DND-41 (cell line): Measurements from ENCODE around the gene RNF103.

Experiments
- ATAC-seq: fragments of 200-7000 bp; cut with Tn5 transposase; 3 replicates; pipeline ENCODE4 v1.9.1; 2021; ENCODE audit warnings: low read depth; ENCODE audit not compliant: insufficient read depth
- DNase-seq: peaks from one replicate; pipeline ENCODE4 v3.0.0-alpha.2; 2020
- H2AFZ ChIP-seq: 2 replicates; pipeline ENCODE4 v1.6.0; 2012; ENCODE audit warnings: low read depth, low read length
- H3K27ac ChIP-seq: 2 replicates; pipeline ENCODE4 v1.5.1; 2012; ENCODE audit warnings: low read length, inconsistent platforms
- H3K27me3 ChIP-seq: fragments of 200-600 bp; sonication (generic); 2 replicates; pipeline ENCODE4 v1.6.0; 2012; ENCODE audit warnings: low read length, mild to moderate bottlenecking, inconsistent platforms; ENCODE audit not compliant: insufficient read depth, poor library complexity
- H3K36me3 ChIP-seq: 2 replicates; pipeline ENCODE4 v1.5.1; 2012; ENCODE audit warnings: low read length, inconsistent platforms; ENCODE audit not compliant: insufficient read depth
- H3K4me1 ChIP-seq: 2 replicates; pipeline ENCODE4 v1.5.1; 2012; ENCODE audit warnings: mild to moderate bottlenecking, low read length; ENCODE audit not compliant: insufficient read depth
- H3K4me2 ChIP-seq: 2 replicates; pipeline ENCODE4 v1.6.0; 2012; ENCODE audit warnings: mild to moderate bottlenecking, moderate library complexity, low read length, inconsistent platforms; ENCODE audit not compliant: insufficient read depth
- H3K4me3 ChIP-seq, 2 experiments: fragments of 200-600 bp in 1 of 2; shearing (Covaris generic) in 1 of 2; 2 replicates each; pipeline ENCODE4 v1.5.1; 2012 to 2016; ENCODE audit warnings: inconsistent platforms in 2 of 2, low read length in 2 of 2, mild to moderate bottlenecking in 2 of 2, low read depth in 1 of 2, moderate library complexity in 1 of 2
- H3K79me2 ChIP-seq: 2 replicates; pipeline ENCODE4 v1.6.0; 2012; ENCODE audit warnings: low read length, inconsistent platforms; ENCODE audit not compliant: insufficient read depth
- H3K9ac ChIP-seq: 2 replicates; pipeline ENCODE4 v1.6.0; 2012; ENCODE audit warnings: low read depth, mild to moderate bottlenecking, inconsistent platforms, low read length, moderate library complexity
- H3K9me3 ChIP-seq: 2 replicates; pipeline ENCODE4 v1.5.1; 2012; ENCODE audit warnings: low read length, moderate library complexity, mild to moderate bottlenecking, inconsistent platforms; ENCODE audit not compliant: insufficient read depth, severe bottlenecking
- H4K20me1 ChIP-seq: 2 replicates; pipeline ENCODE4 v1.6.0; 2012; ENCODE audit warnings: low read length; ENCODE audit not compliant: insufficient read depth
- CTCF ChIP-seq: IDR thresholded peaks from 2 replicates; pipeline ENCODE4 v1.5.1; 2012; ENCODE audit warnings: borderline replicate concordance, low read length, moderate library complexity, mild to moderate bottlenecking; ENCODE audit not compliant: poor library complexity, severe bottlenecking; ENCODE audit errors: extremely low read depth
- EZH2 ChIP-seq: IDR thresholded peaks from 3 replicates; pipeline ENCODE4 v1.6.1; 2012; ENCODE audit warnings: borderline replicate concordance, low read depth, mild to moderate bottlenecking, moderate library complexity, low read length, inconsistent platforms; ENCODE audit not compliant: severe bottlenecking

The RNF103 gene

GRCh38 chr2:86649119-86649947, 25.7 kb upstream of the RNF103 start:
- TF ChIP-seq EZH2 = no peak
- DNase-seq (no peak), ATAC-seq (no peak)
- Histone ChIP-seq H3K4me1 (no peaks in the 10 kb centered on the region), H3K9ac (no peak overlapping the region), H3K4me3 (no peak overlapping the region), H3K27ac (no peak overlapping the region), H3K9me3 (peaks cover 22% of the 10 kb centered on the region), H2AFZ (no peak overlapping the region), H3K27me3 (no peaks in the 10 kb centered on the region), H3K36me3 (no peaks in the 10 kb centered on the region), H3K79me2 (no peaks in the 10 kb centered on the region), H3K4me2 (no peak overlapping the region), H4K20me1 (no peaks in the 10 kb centered on the region)

- Histone ChIP-seq H3K4me1 (no peaks in the 10 kb centered on the region), H3K9me3 (peaks cover 22% of the 10 kb centered on the region), H3K27me3 (no peaks in the 10 kb centered on the region), H3K4me3 (no peak overlapping the region), H3K79me2 (no peaks in the 10 kb centered on the region), H4K20me1 (no peaks in the 10 kb centered on the region), H3K36me3 (no peaks in the 10 kb centered on the region), H3K4me2 (no peak overlapping the region), H3K9ac (no peak overlapping the region), H2AFZ (no peak overlapping the region), H3K27ac (no peak overlapping the region)
- DNase-seq = no peak
- TF ChIP-seq CTCF (no peak), EZH2 (no peak)
- no peak for ATAC-seq
These were observed 25.0 kb upstream of the RNF103 start for GRCh38 chr2:86648681-86649080.

DNA sequence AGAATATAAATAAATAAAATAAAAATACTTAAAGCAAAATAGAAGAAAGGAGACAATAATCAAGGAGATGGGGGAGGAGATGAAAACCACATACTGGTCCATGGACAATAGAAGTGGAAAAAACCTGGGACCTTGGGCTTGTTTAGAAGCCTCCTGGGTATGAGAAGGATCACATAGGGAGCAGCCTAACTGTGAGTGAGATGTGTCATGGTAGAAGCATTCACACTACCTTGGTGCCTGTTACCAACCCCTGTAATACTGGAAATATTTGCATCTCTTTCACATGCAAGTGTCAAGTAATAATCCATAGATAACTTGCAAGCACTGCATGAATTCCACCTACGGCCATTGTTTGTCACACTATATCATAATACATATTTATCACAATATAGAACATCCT, 23.2 kb upstream of the RNF103 start:
- Histone ChIP-seq H3K27me3 (no peaks in the 10 kb centered on the region), H4K20me1 (no peaks in the 10 kb centered on the region), H3K9ac (no peak overlapping the region), H2AFZ (no peak overlapping the region), H3K79me2 (no peaks in the 10 kb centered on the region), H3K4me3 (no peak overlapping the region), H3K4me1 (no peaks in the 10 kb centered on the region), H3K27ac (no peak overlapping the region), H3K36me3 (no peaks in the 10 kb centered on the region), H3K9me3 (peaks cover 24% of the 10 kb centered on the region), H3K4me2 (no peak overlapping the region)
- no peak for ATAC-seq
- TF ChIP-seq EZH2 (no peak), CTCF (no peak)
- DNase-seq = no peak

DNA sequence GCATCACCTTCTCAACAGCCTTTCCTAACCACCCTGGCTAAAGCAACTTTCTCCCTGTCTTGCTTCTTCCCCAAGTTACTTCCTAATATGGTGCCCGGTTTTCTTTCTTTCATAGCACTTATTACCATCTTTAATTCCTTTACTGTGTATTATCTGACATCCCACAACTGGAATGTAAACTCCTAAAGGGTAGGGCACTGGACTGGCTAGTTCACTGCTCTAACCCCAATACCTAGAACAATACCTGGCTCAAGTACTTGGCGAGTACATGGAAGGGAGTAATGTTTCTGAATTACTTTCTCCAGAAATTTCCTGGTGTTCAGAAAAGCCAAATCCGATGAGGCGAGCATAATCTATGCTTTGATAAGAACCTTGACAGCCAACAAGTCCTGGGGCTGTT, 22.7 kb upstream of the RNF103 start:
- Histone ChIP-seq H3K9me3 (peaks cover 24% of the 10 kb centered on the region), H3K4me2 (no peak overlapping the region), H3K4me3 (no peak overlapping the region), H3K9ac (no peak overlapping the region), H4K20me1 (no peaks in the 10 kb centered on the region), H3K36me3 (no peaks in the 10 kb centered on the region), H3K4me1 (no peaks in the 10 kb centered on the region), H2AFZ (no peak overlapping the region), H3K79me2 (no peaks in the 10 kb centered on the region), H3K27ac (no peak overlapping the region), H3K27me3 (no peaks in the 10 kb centered on the region)
- TF ChIP-seq CTCF (no peak), EZH2 (no peak)
- ATAC-seq (no peak), DNase-seq (no peak)
